GM12878 (cell line): ENCODE data around the gene SLC20A1. TPM values are rescaled to one million over a fixed set of nuclear protein-coding genes. Genes with fewer than 3 reads are reported as not detected.

Experiments used
- ATAC-seq: fragments of 200-7000 bp; cut with Tn5 transposase; 3 replicates; pipeline ENCODE4 v1.9.1; 2020; ENCODE audit warnings: mild to moderate bottlenecking, moderate library complexity
- BruUV-seq: library from RNA; stranded (reverse); fragments of 400-500 nt; replicated peaks from 2 replicates; lab custom pipeline; 2021; lab: Mats Ljungman, UMichigan
- CTCF ChIA-PET: fragments of 300-600 bp; sonication (Branson Sonifier 250); formaldehyde crosslinking; extraction: SDS; loops from one replicate; lab custom pipeline; 2021; ENCODE audit warnings: inconsistent platforms; lab: Yijun Ruan, JAX
- POLR2A ChIA-PET: fragments of 350-600 bp; formaldehyde crosslinking; extraction: SDS; loops from one replicate; lab custom pipeline; 2021; ENCODE audit warnings: inconsistent platforms; lab: Charles Lee
- RAD21 ChIA-PET: fragments of 300-600 bp; sonication (Branson Sonifier 250); formaldehyde crosslinking; loops from one replicate; lab custom pipeline; 2023; ENCODE audit warnings: antibody characterized with exemption; ENCODE audit not compliant: unreplicated experiment; lab: Charles Lee
- SMC1A ChIA-PET: fragments of 300-600 bp; sonication (Branson Sonifier 250); formaldehyde crosslinking; loops from one replicate; lab custom pipeline; 2023; ENCODE audit not compliant: unreplicated experiment, uncharacterized antibody; lab: Charles Lee
- DNase-seq: peaks from one replicate; pipeline ENCODE4 v3.0.0-alpha.2; 2011; ENCODE audit warnings: low read depth, low spot score
- FAIRE-seq: peaks from 3 replicates; lab custom pipeline; 2011; peaks lifted over from hg19 to GRCh38; lab: Jason Lieb, UNC
- H2AFZ ChIP-seq: 2 replicates; pipeline ENCODE4 v1.6.0; 2011; ENCODE audit warnings: low read depth, low read length, control low read depth; ENCODE audit not compliant: control insufficient read depth
- H3K27ac ChIP-seq: 2 replicates; pipeline ENCODE4 v1.5.1; 2011; ENCODE audit warnings: control low read depth; ENCODE audit not compliant: control insufficient read depth, insufficient read depth
- H3K27me3 ChIP-seq, 2 experiments: replicated peaks in 1 of 2; 2 replicates each; pipeline versions ENCODE4 v1.6.0 to v1.6.1; 2011; ENCODE audit warnings: low read length in 1 of 2; ENCODE audit not compliant: control insufficient read depth in 2 of 2, insufficient read depth in 2 of 2
- H3K36me3 ChIP-seq, 2 experiments: 2 replicates each; pipeline ENCODE4 v1.5.1; 2011; ENCODE audit warnings: low read length in 1 of 2; ENCODE audit not compliant: control insufficient read depth in 2 of 2, insufficient read depth in 2 of 2
- H3K4me1 ChIP-seq: 2 replicates; pipeline ENCODE4 v1.6.1; 2011; ENCODE audit warnings: mild to moderate bottlenecking, low read length, moderate library complexity, mixed read lengths; ENCODE audit not compliant: control insufficient read depth, insufficient read depth
- H3K4me2 ChIP-seq: 2 replicates; pipeline ENCODE4 v1.6.0; 2011; ENCODE audit warnings: control low read depth; ENCODE audit not compliant: control insufficient read depth, insufficient read depth
- H3K4me3 ChIP-seq: fragments of 200-600 bp; sonication (generic); 2 replicates; pipeline ENCODE4 v1.5.1; 2016
- H3K79me2 ChIP-seq: 2 replicates; pipeline ENCODE4 v1.6.0; 2011; ENCODE audit warnings: low read length; ENCODE audit not compliant: control insufficient read depth, insufficient read depth
- H3K9ac ChIP-seq: 2 replicates; pipeline ENCODE4 v1.8.0; 2011; ENCODE audit warnings: low read length, control low read depth, mixed read lengths; ENCODE audit not compliant: control insufficient read depth, insufficient read depth
- H3K9me3 ChIP-seq: replicated peaks from 3 replicates; pipeline ENCODE4 v1.5.1; 2011; ENCODE audit warnings: mild to moderate bottlenecking, low read length; ENCODE audit not compliant: control insufficient read depth, insufficient read depth
- H4K20me1 ChIP-seq: 2 replicates; pipeline ENCODE4 v1.6.0; 2011; ENCODE audit not compliant: control insufficient read depth, insufficient read depth
- ATF2 ChIP-seq: IDR thresholded peaks from 2 replicates; pipeline ENCODE4 v1.6.1; 2012; ENCODE audit warnings: low read length, inconsistent platforms
- BCLAF1 ChIP-seq: fragments of 450-650 bp; IDR thresholded peaks from 2 replicates; pipeline ENCODE4 v1.6.1; 2017; ENCODE audit warnings: antibody characterized with exemption, mild to moderate bottlenecking, moderate library complexity
- DPF2 ChIP-seq: fragments of 450-650 bp; IDR thresholded peaks from 2 replicates; pipeline ENCODE4 v1.6.1; 2017; ENCODE audit warnings: mild to moderate bottlenecking
- ETV6 ChIP-seq, 2 experiments: fragments of 450-650 bp in 1 of 2; IDR thresholded peaks in 1 of 2; conservative IDR thresholded peaks in 1 of 2; 2 replicates each; pipeline ENCODE4 v1.6.1; 2014; ENCODE audit warnings: antibody characterized with exemption in 1 of 2, borderline replicate concordance in 1 of 2, low read depth in 1 of 2, mild to moderate bottlenecking in 1 of 2, moderate library complexity in 1 of 2
- IRF4 ChIP-seq: IDR thresholded peaks from 2 replicates; pipeline ENCODE4 v1.6.1; 2011; ENCODE audit warnings: low read depth, low read length
- SKIL ChIP-seq: fragments of 450-650 bp; IDR thresholded peaks from 2 replicates; pipeline ENCODE4 v1.6.1; 2017; ENCODE audit warnings: mild to moderate bottlenecking, low read depth, inconsistent platforms; ENCODE audit not compliant: poor library complexity, severe bottlenecking
- SMAD5 ChIP-seq: IDR thresholded peaks from 2 replicates; pipeline ENCODE4 v1.6.1; 2016; ENCODE audit warnings: antibody characterized with exemption, low read depth
- SREBF1 ChIP-seq: IDR thresholded peaks from 2 replicates; pipeline ENCODE4 v1.6.1; 2012; ENCODE audit warnings: mild to moderate bottlenecking, low read length
- SUPT20H ChIP-seq: IDR thresholded peaks from 2 replicates; pipeline ENCODE4 v1.6.1; 2011; ENCODE audit warnings: low read depth, mild to moderate bottlenecking, low read length, moderate library complexity, borderline replicate concordance; ENCODE audit not compliant: control insufficient read depth
- SUZ12 ChIP-seq: fragments of 200-600 bp; sonication (generic); IDR thresholded peaks from one replicate; pipeline ENCODE4 v1.6.1; 2018; ENCODE audit warnings: antibody characterized with exemption, mild to moderate bottlenecking; ENCODE audit not compliant: unreplicated experiment
- TCF12 ChIP-seq: IDR thresholded peaks from 2 replicates; pipeline ENCODE4 v1.6.1; 2011; ENCODE audit warnings: low read depth, mild to moderate bottlenecking, low read length
- TCF7 ChIP-seq: IDR thresholded peaks from 2 replicates; pipeline ENCODE4 v1.6.1; 2014; ENCODE audit warnings: antibody characterized with exemption, borderline replicate concordance
- ZNF217 ChIP-seq: fragments of 450-650 bp; IDR thresholded peaks from 2 replicates; pipeline ENCODE4 v1.6.1; 2017; ENCODE audit warnings: antibody characterized with exemption, mild to moderate bottlenecking
- ZNF622 ChIP-seq: fragments of 450-650 bp; IDR thresholded peaks from 2 replicates; pipeline ENCODE4 v1.6.1; 2017; ENCODE audit warnings: mild to moderate bottlenecking, inconsistent platforms
- WGBS: methylation state at CpG from one replicate; pipeline ENCODE4 v1.1.6; 2016; ENCODE audit warnings: low lambda C conversion rate; ENCODE audit not compliant: insufficient replicate concordance, insufficient coverage; ENCODE audit errors: missing lambda C conversion rate; 5-methylcytosine and 5-hydroxymethylcytosine counted together
- in situ Hi-C: fragments of 300-500 bp; cut with MboI; formaldehyde crosslinking; loops from 9 replicates; pipeline ENCODE4 v1.14.3; 2018; ENCODE audit warnings: mixed read lengths
- intact Hi-C: fragments of 100-400 bp; cut with micrococcal nuclease; formaldehyde crosslinking; loops from one replicate; pipeline ENCODE4 v1.14.2; 2022; ENCODE audit not compliant: unreplicated experiment
- polyA plus RNA-seq, 11 experiments: library from polyadenylated mRNA; depleted of rRNA in 4 of 11; unstranded in 6 of 11; stranded (reverse) in 5 of 11; fragments of >200 nt; fragmentation: Nextera tagmentation in 4 of 11; fragmentation: Illumina TruSeq in 1 of 11; extraction: Ambion mirVana in 4 of 11; extraction: Trizol in 1 of 11; gene quantifications; 1 replicate in 1 of 11; 2 replicates in 10 of 11; pipeline versions ENCODE4 v1.2.1 to v1.2.3, GENCODE V29; 2011 to 2016; ENCODE audit warnings: inconsistent platforms in 2 of 11, missing spikeins in 2 of 11, low read depth in 1 of 11
- total RNA-seq, 4 experiments: library from RNA; depleted of rRNA in 3 of 4; stranded (reverse); fragments of >200 nt in 3 of 4; fragmentation: Illumina TruSeq in 1 of 4; extraction: Trizol in 1 of 4; gene quantifications; 2 replicates each; pipeline versions ENCODE4 v1.2.1 to v1.2.3, GENCODE V29; 2013 to 2021

The SLC20A1 gene
- total and polyA plus RNA-seq, 10 of the 15 experiments (the other 5 are each of a cell fraction or from before 2014, with no cell fraction given), result 21.2 to 59.1 (median 43.2) TPM

- TF ChIP-seq ZNF622 (no peak), SREBF1 (no peak), ZNF217 (no peak), SKIL (no peak), ETV6 (conservative IDR thresholded peaks at IDR 0.05 in 1 of 2, IDR thresholded peaks at IDR 0.05 in 1 of 2; ENCODE audit: borderline replicate concordance in 1 of 2, low read depth in 1 of 2) (no peak), SUZ12 (no peak)
- TF ChIP-seq, all 136 proteins: peak for 0
Observed at GRCh38 chr2:112669667-112670066, 23.9 kb downstream of the SLC20A1 start (continued).

- no peaks in the 10 kb centered on the region for H3K9me3 ChIP-seq
- POLR2A ChIA-PET, result interaction anchor here (0.6 to 1.1 kb wide), 2 partner anchors 38 to 115 kb away, joined by 3 to 4 read pairs; no protein-coding TSS in a partner anchor
- 97% methylated on average over 5 of the region's 5 CpGs for WGBS
- intact Hi-C loops, result no loop called here
- ATAC-seq (no peak), DNase-seq (no peak), FAIRE-seq (no peak)
- no peaks in the 10 kb centered on the region for H3K79me2 ChIP-seq
- H3K4me3 ChIP-seq, result no peak overlapping the region
- no peak overlapping the region for H2AFZ ChIP-seq
- no peaks in the 10 kb centered on the region for H3K27me3 ChIP-seq
- CTCF ChIA-PET, result interaction anchor here (0.6 to 3.0 kb wide), 10 partner anchors 9 to 56 kb away, joined by 3 to 10 read pairs (median 3); no protein-coding TSS in a partner anchor
- H3K4me1 ChIP-seq, result no peaks in the 10 kb centered on the region
- no peak overlapping the region for H3K4me2 ChIP-seq
- no peak overlapping the region for H3K9ac ChIP-seq
- no peaks in the 10 kb centered on the region for H4K20me1 ChIP-seq
- no TSS peak for BruUV-seq
- TF ChIP-seq DPF2, result no peak
- no peak for TF ChIP-seq BCLAF1
- TF ChIP-seq SUPT20H, result no peak
- no peak for TF ChIP-seq TCF7
- TF ChIP-seq SMAD5, result no peak
- TF ChIP-seq IRF4, result no peak
- no peak for TF ChIP-seq ATF2
- TF ChIP-seq TCF12, result no peak
- H3K36me3 ChIP-seq, result 0 out of 4 replicates have a peak, but pooled peaks cover 0 to 1% of the 10 kb centered on the region in 2 experiments
- RAD21 ChIA-PET, result interaction anchor here (0.9 to 1.4 kb wide), 3 partner anchors 43 to 56 kb away, joined by 3 to 4 read pairs (median 4); no protein-coding TSS in a partner anchor
- SMC1A ChIA-PET, result interaction anchor here (0.6 to 2.4 kb wide), 7 partner anchors 8 to 68 kb away, joined by 3 to 10 read pairs (median 6); no protein-coding TSS in a partner anchor
- in situ Hi-C loops, result no loop called here
- no peak overlapping the region for H3K27ac ChIP-seq
Observed at GRCh38 chr2:112670252-112671022, 24.7 kb downstream of the SLC20A1 start.
